Loucy (cell line): ENCODE data around the gene TMPRSS6.

Source experiments
- EZH2phosphoT487 ChIP-seq: fragments of 200-600 bp; IDR thresholded peaks from 2 replicates; pipeline ENCODE4 v1.6.1; 2018; ENCODE audit warnings: antibody characterized with exemption, mild to moderate bottlenecking, moderate library complexity, borderline replicate concordance
- TF ChIP-seq, protein P1 (sequence below): fragments of 200-600 bp; sonication (generic); conservative IDR thresholded peaks from 2 replicates; pipeline ENCODE4 v1.5.1; 2014; ENCODE audit warnings: mild to moderate bottlenecking, antibody characterized with exemption, low read length

DNA sequence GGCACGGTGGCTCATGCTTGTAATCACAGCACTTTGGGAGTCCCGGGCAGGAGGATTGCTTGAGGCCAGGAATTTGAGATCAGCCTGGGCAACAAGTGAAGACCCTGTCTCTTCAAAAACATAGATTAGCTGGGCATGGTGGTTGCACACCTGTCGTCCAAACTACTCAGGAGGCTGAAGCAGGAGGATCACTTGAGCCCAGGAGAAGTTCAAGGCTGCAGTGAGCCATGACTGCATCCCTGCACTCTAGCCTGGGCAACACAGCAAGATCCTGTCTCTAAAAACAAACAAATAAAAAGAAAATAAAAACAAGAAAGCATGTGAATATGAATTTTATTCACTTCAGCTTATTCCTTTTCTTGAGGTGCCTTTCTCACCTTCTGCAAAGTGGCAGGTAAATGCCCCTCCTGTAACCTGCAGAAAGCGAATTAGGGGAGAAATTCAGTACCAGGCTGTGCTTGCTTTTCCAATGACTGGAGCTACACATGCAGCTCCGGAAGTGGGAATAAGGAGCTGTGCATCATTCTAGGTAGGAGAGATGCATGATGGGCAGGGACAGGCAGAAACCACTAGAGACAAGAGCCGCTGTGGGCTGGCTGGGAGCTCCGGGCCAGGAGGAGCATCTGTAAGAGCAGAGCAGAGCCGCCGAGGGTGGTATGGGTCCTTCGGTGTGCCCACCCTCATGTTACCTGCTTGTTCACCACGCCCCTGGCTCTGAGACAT lies 72.7 kb downstream of the TMPRSS6 start:
- TF ChIP-seq, protein P1, sequence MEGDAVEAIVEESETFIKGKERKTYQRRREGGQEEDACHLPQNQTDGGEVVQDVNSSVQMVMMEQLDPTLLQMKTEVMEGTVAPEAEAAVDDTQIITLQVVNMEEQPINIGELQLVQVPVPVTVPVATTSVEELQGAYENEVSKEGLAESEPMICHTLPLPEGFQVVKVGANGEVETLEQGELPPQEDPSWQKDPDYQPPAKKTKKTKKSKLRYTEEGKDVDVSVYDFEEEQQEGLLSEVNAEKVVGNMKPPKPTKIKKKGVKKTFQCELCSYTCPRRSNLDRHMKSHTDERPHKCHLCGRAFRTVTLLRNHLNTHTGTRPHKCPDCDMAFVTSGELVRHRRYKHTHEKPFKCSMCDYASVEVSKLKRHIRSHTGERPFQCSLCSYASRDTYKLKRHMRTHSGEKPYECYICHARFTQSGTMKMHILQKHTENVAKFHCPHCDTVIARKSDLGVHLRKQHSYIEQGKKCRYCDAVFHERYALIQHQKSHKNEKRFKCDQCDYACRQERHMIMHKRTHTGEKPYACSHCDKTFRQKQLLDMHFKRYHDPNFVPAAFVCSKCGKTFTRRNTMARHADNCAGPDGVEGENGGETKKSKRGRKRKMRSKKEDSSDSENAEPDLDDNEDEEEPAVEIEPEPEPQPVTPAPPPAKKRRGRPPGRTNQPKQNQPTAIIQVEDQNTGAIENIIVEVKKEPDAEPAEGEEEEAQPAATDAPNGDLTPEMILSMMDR, result no peak
- TF ChIP-seq EZH2phosphoT487, result no peak
